Measurements from ENCODE around the gene ZNF226.
"Not testable (repeated sequence)": the region's sequence is repeated elsewhere in the genome, so short reads cannot be mapped to it uniquely, and the experiment has no call there.

Gene ZNF226

DNA sequence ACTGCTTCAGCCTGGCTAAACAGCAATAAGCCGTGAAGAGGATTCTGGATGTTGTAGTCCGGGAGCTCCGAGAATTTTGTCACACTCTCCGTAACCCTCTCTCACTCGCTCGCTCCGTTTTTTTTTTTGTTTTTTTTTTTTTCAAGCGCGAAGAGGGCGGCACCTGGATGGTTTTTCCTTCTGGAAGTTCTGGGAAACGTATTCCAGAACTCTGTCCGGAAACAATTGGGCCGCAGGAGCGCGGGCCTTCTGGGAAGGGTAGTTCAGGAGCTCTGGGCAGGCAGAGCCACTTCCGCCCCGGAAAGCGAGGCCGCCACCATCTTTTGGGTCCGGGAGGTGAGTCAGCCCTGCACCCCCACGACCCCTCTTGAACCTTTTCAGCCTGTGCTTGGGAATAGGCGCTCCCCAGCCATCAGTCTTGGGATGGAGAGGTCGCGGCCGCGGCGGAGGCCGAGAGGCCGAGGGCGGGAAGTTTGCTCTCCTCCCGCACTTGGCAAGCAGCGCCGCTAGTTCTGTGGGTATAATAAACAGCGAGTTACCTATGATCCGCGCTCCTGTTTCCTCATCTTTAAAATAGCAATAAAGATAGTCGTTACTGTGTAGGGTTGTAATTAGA, 47.5 kb downstream of the ZNF226 start, which contains the start of gene ZNF227:
Gene ZNF227 (plus strand): TSS at position 283 of the 616 bp plus-strand sequence. CDS start 5,261 bp downstream, outside the sequence.
- peak; percentile 68 to 78 for DNase-seq (ENCODE audit: low read depth in 2 of 2)

DNA sequence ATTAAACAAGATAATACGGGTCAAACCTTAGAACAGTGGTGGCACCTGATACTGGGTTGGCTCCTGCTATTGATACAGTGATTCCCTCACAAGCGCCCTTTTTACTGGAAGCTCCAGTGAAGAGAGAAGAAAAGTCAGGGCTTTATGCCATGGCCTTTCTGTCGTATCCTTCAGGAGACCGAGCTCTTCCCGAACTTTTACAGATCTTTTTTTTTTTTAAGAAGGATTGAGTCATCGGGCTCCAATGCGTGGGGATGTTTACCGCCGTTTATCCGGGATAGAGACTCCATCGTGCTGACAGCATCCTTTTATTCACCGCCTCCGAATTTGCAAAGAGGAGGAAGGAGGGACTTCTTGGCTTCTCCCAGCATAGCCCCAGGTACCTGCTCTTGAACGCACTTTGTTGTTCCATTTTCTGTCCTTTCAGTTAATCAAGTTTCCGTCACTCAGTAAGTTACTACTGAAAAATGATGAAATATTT, 48.0 kb downstream of the ZNF226 start:
- no peak for DNase-seq (ENCODE audit: low read depth in 2 of 2)

DNA sequence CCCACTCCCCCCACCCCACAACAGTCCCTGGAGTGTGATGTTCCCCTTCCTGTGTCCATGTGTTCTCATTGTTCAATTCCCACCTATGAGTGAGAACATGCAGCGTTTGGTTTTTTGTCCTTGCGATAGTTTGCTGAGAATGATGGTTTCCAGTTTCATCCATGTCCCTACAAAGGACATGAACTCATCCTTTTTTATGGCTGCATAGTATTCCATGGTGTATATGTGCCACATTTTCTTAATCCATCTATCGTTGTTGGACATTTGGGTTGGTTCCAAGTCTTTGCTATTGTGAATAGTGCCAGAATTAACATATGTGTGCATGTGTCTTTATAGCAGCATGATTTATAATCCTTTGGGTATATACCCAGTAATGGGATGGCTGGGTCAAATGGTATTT, 55.0 kb downstream of the ZNF226 start:
- DNase-seq (ENCODE audit: low read depth in 2 of 2), result not testable (repeated sequence)

DNA sequence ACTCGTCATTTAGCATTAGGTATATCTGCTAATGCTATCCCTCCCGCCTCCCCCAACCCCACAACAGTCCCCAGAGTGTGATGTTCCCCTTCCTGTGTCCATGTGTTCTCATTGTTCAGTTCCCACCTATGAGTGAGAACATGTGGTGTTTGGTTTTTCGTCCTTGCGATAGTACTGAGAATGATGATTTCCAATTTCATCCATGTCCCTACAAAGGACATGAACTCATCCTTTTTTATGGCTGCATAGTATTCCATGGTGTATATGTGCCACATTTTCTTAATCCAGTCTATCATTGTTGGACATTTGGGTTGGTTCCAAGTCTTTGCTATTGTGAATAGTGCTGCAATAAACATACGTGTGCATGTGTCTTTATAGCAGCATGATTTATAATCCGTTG, 55.9 kb downstream of the ZNF226 start:
- DNase-seq (ENCODE audit: low read depth in 2 of 2), result not testable (repeated sequence)

DNA sequence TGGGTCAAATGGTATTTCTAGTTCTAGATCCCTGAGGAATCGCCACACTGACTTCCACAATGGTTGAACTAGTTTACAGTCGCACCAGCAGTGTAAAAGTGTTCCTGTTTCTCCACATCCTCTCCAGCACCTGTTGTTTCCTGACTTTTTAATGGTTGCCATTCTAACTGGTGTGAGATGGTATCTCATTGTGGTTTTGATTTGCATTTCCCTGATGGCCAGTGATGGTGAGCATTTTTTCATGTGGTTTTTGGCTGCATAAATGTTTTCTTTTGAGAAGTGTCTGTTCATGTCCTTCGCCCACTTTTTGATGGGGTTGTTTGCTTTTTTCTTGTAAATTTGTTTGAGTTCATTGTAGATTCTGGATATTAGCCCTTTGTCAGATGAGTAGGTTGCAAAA, 56.4 kb downstream of the ZNF226 start:
- not testable (repeated sequence) for DNase-seq (ENCODE audit: low read depth in 2 of 2)

All from stimulated activated CD4-positive, alpha-beta T cell treated with anti-CD3 and anti-CD28 coated beads, Interleukin-4, amount 100 ng/mL, for 48 hours (primary cell).